ENCODE measurements around the gene SKAP1. TPM values are rescaled to one million over a fixed set of nuclear protein-coding genes. Genes with fewer than 3 reads are reported as not detected.

SKAP1 gene
- total RNA-seq, 1 experiment from 2014 or later = not detected

DNA sequence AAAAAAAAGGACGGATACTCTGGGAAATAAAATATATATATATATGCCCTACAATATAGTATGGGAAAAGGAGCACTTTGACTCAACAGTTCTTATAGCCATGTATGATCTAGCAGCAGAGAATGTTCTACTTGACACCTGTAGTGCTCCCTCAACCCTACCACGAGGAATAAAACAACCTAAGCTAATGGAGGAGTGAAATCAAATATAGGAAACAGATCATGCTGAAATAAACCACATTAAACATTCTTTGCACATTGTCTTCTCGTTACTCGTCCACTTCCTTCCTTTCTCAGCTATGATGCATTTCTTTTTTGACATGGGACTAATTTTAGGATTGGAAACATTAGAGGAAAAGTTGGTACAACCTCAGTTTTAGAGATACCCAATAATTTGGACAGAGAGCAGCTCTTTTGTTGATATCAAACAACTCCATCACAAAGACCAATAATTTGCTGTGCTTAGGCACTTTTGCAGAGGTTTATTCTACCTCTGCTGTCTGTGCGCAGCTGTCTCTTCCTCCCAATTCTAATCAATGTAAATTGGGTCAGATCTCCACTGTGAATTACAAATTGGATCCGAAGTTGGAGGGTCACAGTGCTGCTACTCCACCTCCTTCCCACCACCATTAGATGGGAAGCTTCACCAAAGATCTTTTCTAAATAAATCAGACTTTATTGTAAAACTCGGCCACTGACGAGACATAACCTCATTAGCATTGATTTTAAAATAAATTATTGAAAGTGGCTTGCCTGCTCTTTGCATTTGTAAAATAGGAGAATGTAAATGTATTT lies 256.6 kb downstream of the SKAP1 start:
- no peak for DNase-seq (ENCODE audit: low spot score)
- in situ Hi-C loops (cut with HindIII; ENCODE audit: low sequenced_read_pairs) = no loop called here

DNA sequence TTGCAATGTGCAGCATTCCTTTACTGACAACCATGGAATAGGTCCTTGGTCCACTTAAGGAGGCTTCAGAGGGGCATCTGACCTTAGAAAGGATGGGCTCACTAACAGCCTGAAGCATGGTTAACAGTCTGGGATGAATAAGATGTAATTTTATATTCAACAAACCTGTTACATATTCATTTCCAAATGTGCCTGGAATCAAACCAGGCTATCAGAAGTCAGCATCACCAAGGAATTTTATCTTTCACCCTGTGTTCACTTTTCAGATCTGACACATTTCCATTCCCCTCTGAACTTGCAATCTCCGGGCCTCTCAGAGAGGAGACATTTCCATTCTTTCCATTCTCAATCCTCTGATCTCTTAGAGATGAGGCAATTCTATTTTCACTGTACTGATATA lies 260.1 kb downstream of the SKAP1 start:
- DNase-seq (ENCODE audit: low spot score) = no peak
- in situ Hi-C loops (cut with HindIII; ENCODE audit: low sequenced_read_pairs) = no loop called here

DNA sequence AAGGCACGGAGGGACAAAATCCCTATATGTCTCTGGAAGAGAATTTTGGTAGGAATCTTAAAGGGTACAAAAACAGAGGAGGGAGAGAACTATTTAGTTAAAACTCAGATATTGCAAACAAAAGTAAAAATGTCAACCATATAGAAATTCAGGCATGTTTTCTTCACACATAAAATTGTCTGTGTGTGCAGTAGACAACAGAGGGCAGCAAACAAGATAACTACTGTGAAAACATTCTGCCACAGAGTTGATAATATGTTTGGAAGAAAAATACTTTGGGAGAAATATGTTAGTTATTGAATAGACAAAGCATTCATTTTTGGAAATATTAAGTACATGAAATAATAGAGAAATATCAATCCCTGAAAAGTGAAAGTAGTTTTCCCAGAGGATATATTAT lies 266.2 kb downstream of the SKAP1 start:
- in situ Hi-C loops (cut with HindIII; ENCODE audit: low sequenced_read_pairs) = no loop called here
- DNase-seq (ENCODE audit: low spot score) = no peak

DNA sequence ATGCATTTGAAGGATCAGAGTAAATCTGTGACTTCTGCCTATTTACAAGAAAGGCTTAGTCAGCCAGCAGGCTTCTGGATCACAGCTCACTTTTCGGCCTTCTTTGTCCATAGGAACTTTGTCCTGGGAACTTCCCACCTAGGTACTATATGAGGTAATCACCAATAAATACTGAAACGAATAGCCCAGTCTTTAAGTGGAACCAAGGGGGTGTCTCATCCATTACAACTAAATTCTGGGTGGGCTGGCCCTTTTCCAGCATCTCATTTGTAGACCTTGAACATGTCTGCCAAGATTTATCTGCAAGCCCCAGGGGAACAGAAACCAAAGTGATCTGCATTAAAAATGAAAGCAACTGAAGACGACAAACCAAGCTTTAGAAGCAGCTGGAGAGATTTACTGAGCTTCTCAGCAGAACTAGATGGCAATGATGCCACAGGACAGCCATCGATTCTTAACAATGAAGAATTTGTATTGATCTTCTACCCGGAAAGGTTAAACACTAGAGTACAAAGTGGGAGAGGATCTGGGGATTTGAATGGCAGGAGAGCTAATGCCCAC lies 267.0 kb downstream of the SKAP1 start:
- DNase-seq (ENCODE audit: low spot score) = no peak
- in situ Hi-C loops (cut with HindIII; ENCODE audit: low sequenced_read_pairs) = no loop called here

DNA sequence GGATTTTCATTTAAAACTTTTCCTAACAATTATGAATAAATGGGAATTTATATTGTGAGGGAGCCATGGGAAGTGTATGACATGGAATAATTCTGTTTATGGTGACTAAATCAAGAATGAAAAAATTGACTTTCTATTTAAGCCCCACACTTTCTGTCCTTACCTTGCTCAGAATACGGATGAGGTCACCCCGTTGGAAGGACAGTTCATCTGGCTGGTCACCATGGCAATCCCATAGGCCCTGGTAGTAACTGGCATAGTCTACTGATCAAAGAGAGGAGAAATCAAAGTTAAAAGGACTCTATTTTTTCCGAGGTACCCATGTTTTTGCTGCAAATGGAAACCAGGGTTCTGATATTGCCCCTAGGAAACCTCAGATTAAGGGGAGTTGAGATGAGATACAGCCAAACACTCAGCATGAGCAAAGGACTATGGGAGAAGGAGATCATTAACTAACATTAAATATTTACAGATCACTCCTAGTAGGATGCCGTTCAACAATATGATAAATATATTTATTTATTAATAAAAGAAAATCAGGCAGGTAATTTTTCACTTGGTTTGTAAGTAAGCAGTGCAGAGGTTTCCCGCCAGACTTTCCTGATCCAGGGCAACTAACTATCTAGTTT lies 267.6 kb downstream of the SKAP1 start:
- no peak for DNase-seq (ENCODE audit: low spot score)
- in situ Hi-C loops (cut with HindIII; ENCODE audit: low sequenced_read_pairs) = no loop called here

DNA sequence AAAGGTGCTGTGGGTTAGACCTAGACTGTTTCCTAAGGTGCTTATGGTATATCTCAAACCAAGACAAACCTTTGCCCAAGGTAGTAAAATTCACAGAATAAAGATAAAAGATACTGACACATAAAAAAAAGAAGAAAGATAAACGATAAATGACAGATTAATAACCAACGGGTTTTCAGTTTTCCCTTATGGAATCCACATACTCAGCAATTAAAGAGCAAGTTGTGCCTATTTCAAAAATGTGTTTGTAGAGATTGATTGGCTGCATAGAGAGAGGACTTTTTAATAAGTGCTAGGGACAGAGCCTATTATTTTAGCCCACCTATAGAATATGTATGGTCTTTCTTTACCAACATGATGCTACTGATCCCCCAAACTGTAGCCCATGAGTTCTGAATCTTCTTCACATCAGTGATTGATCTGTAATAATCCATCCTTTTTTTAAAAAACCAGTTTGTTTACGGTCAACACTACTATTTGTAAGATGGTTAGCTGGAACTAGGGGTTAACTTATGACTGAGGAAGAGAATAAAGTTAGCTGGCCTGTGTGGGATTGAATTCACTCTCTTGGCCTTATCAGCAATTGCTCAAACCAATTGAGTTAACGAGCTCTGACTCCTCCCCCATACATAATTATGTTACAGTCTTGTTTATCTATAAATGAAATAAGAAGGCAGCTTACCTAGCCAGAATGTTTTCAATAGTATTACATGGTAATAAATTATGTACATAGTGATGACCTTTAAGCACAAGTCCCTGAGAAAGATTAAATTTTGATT lies 268.7 kb downstream of the SKAP1 start:
- in situ Hi-C loops (cut with HindIII; ENCODE audit: low sequenced_read_pairs) = no loop called here
- no peak for DNase-seq (ENCODE audit: low spot score)

DNA sequence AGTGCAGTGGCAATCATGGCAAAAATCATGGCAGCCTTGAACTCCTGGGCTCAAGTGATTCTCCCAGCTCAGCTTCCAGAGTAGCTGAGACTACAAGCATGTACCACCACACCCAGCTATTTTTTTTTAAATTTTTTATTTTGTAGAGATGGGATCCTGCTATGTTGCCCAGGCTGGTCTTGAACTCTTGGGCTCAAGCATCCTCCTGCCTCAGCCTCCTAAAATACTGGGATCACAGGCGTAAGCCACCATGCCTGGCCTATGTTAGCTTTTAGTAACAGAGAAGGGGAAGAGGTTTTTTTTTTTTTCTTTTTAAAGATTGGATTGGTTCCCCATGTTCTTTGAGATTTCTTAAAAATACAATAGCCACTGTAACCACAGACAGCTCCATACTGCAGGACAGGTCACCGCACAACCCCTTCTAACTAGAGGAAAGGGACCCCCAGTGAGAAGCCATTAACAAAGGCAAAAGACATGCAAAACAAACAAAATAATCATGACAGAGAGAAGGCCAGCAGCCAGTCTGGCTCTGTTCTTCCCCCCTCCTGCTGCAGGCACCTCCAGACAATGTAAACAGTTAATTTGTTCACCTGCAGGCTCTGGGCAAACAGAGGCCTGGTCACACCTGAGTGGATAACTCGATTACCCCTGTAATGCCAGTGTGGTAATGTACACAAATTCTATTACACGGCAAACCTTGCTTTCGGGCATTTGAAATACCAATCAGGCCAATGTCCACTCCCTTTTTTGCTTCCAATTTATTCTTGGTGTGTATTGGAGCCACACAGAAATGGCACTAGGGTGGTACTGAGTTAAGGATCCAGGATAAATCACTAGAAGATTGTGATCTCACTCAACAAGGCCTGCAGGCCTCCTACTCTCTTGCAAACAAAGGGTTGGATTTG lies 269.6 kb downstream of the SKAP1 start:
- in situ Hi-C loops (cut with HindIII; ENCODE audit: low sequenced_read_pairs) = no loop called here
- no peak for DNase-seq (ENCODE audit: low spot score)

DNA sequence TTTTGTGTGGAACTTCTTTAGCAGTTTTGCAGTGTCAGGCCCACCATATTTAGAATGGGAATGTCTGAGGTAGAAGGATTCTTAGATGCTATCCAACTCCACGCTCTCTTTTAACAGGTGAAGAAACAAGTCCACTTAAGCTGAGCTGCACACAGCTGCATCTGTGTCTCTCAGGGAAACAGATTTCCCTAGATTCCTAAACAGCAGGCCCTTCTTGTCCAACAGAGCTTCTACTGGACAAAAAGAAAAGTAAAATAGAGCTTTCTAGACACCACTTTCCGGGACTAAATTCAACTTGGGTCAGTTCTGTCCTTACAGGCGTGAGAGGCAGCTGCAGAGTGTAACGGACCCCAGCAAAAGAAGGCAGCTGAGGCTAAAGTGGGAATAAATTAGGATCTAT lies 270.8 kb downstream of the SKAP1 start:
- no peak for DNase-seq (ENCODE audit: low spot score)
- in situ Hi-C loops (cut with HindIII; ENCODE audit: low sequenced_read_pairs) = no loop called here

DNA sequence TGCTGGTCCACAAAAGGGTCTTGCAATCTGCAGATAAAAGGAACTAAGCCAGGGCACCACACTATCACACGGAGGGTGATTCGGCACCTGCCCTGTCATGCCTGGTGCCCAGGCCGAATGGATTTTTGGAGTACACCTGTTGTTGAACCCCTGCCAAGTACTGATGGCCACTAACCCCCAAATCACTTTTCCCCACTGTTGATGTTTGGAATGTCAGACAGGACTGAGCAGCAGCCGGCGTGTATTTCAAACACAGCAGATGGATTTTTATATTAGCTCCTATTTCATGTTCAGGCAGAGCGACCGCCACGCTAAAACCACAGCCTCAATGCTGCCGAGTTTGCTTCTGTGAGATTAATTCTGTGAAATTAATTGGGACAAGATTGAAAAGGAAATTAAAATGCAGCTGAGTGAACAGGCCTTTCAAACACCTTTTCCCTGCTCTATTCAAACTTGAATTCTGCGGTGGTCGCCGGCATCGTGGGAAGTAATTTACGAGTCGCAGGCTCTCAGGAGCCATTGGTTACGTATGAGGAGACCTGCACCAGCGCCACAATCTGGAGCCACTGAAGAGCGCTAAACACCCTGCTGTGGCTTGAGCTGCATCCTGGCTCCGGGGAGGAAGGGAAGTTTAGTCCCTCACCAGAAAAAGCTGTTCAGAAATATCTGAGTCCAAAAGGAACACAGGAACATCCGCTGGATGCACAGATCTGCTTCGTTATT lies 274.0 kb downstream of the SKAP1 start:
- in situ Hi-C loops (cut with HindIII; ENCODE audit: low sequenced_read_pairs) = no loop called here
- peak; percentile 48 for DNase-seq (ENCODE audit: low spot score)

DNA sequence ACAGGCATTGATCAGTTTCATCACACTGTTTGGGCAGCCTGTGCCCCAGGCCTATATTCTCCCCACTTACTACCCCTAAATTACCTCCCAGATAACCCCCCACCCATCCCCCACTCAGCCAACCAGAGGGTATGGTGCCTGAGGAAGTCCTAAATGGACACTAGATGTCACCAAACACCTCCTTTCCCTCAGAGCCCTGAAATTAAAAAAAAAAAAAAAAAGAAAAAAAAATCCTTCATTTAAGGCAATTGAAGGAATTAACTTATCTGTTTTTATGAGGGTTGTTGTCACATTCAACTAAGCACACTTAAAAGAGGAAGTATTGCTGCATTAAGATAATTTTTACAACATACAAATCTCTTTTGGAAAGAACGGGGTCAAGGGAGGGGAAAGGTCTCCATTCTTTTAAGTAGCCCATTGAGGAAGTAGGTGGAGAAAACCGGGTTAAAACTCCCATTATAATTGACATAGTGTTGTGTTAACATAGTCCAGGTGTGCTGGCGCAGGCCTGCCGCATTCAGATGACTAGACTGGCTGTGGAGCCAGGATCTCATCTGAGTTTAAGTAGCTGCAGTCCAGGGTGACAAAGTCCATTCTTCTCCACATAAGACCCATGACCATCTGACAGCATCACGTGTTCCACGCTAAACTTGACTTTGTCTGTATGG lies 276.2 kb downstream of the SKAP1 start:
- in situ Hi-C loops (cut with HindIII; ENCODE audit: low sequenced_read_pairs) = no loop called here
- no peak for DNase-seq (ENCODE audit: low spot score)

DNA sequence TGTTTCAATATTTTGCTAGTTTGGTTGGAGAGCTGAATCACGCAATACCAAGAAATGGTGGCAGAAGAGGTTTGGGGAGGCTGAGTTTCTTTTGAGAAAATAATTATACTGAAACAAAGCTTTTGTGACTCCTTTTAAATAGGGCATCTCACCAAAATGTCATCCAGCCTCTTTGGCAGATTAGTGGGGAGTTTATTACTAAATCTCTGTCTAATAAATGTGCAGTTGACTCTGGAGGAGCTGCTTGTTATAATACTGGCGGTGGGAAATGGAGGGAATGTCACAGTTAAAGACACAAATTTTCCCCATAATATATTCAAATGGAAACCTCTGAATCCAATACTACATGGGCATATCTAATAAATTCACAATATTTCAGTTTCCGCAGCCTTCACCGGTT lies 277.7 kb downstream of the SKAP1 start:
- in situ Hi-C loops (cut with HindIII; ENCODE audit: low sequenced_read_pairs) = no loop called here
- DNase-seq (ENCODE audit: low spot score) = no peak

DNA sequence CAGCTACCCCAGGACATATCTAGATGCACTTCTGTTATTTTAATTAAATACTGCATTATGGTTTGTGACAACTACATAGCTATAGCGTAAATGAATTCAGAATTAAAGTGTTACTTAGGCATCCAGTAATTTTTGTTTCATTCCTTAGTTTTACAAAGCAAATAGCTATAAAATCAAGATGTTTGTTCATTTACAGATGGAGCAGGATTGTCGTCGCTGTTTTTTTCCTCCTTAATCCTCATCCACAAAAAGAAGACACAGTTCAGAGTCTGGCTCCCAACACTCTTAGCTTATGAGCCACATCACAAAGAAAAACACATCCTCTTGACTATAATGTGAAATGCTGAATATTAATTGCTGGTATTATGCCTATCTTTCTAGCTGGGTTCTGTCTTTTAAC lies 278.8 kb downstream of the SKAP1 start:
- in situ Hi-C loops (cut with HindIII; ENCODE audit: low sequenced_read_pairs) = no loop called here
- DNase-seq (ENCODE audit: low spot score) = no peak

DNA sequence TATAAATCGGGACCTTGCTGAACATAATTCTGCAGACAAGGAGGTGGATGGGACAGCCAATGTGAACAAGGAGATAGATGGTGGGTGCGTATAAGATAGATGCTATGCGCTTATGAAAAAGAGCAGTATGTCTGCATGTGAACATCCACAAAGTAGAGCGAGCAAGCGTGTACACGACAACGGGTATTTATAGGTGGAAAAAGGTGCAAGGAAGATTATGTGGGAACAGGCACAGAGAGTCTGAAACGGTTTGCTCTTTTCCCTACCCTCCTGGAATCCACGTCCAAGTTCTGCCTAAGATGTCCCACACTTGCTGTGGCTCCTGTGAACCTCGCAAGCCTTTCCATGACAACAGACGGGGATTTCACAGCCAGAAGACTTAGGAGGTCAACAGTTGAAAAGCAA lies 279.4 kb downstream of the SKAP1 start:
- DNase-seq (ENCODE audit: low spot score) = no peak
- in situ Hi-C loops (cut with HindIII; ENCODE audit: low sequenced_read_pairs) = no loop called here

DNA sequence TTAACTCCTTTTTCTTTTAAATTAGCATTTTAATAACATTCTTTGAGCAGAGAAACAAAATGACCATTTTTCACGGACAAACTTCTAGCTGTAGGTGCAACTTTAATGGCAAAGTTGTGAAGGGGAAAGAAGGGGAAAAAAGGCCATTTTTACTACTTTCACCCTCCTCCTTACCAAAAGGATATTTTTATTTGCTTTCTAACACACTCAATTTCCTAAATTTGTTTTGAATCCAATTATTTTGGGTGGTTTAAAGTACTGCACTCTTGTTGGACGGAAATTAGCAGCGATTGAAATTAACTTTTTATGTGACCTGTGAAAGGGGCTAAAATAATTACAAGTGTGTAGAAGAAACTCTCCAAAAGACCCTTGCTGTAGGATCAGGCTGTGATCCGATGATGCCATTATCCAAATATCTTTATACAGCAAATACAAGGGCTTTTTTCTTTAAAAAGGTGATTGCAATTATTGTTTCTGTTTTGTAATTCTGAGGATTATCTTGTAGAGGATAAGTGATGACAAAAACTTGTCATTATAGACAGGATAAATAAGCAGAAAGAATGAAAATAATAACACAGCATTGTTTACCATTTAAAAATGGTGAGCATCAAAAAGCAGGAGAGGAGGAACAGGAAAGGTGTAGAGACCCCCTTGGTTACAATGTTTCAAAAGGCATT lies 280.1 kb downstream of the SKAP1 start:
- no peak for DNase-seq (ENCODE audit: low spot score)
- in situ Hi-C loops (cut with HindIII; ENCODE audit: low sequenced_read_pairs) = no loop called here

DNA sequence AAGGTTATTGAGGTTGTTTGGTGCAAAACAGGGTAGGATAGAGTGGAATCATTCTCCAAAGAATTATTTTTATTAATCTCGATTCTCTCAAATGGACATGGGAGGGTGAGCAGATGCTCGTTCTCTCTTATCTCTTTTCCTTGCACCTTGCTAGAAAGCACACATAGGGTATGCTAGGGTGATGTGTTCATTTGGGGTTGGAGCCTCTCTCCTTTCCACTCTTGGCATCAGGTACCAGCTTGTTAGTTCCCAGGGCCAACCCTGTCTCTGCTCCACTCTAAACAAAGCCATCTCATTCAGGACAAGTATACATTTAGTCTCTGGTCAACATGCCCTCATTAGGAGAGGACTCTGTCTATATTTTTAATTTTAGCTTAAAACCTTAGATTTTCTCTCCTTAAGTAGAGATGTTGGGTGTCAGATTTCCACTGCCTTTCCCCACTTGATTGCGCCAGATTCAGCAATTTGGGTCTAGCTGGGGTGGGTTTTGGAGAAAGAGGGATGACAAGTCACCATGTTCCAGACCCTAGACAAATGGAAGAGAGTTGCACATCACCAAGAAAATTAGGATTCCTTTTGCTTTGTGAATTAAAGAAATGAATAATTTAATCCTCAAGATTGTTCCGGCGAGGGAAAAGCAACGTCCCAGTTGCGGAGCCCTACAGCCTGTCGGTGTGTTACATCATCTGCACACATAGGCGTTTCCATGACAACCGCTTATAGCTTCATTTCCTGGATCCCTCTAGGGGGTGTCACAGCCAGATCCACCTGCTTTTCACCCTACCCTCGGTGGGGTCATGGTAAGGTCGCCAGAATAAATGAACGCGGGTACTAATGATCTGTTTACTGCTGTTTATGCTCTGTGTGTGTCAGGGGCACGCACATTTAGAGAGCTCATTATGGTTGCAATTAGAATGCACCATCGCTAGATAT lies 280.9 kb downstream of the SKAP1 start:
- in situ Hi-C loops (cut with HindIII; ENCODE audit: low sequenced_read_pairs) = no loop called here
- no peak for DNase-seq (ENCODE audit: low spot score)

DNA sequence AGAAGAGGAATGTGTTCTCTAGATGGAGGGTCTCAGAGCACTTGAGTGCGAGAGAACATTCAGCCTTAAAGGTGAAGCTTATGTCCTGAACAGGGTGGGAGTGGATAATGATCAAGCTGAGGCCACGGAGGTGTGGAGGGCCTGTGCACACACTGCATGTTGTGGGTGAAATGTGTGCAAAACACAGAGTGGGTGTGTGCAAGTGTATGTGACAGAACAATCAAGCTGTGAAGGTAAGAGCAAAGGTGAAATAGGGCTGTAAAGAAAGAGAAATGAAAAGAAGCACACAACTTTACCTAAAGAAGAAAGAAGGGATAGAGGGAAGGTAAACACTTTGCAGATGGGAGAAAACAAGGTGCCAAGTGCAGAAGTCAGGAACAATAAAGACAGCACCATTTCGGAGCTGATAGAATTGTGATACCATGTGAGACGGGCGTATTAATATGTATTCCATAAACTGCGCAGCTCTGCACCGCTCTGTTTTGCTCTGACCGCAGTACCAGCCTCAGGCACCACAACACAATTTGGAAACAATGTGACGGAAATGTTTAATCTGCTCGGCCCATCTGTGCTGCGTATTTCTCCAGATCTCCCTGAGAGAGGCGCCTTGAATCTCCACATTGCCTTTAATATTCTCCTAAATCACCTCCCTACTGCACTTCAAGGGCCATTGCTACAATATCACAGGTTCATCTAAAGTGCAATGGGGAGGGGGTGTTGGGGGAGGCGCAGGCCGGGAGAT lies 281.8 kb downstream of the SKAP1 start:
- DNase-seq (ENCODE audit: low spot score) = no peak
- in situ Hi-C loops (cut with HindIII; ENCODE audit: low sequenced_read_pairs) = no loop called here
